Measurements from ENCODE around the gene MALT1. TPM values are rescaled to one million over a fixed set of nuclear protein-coding genes. Genes with fewer than 3 reads are reported as not detected.

Gene MALT1
- total and polyA plus RNA-seq, 2 experiments from 2014 or later = 5.2 to 18.8 TPM

DNA sequence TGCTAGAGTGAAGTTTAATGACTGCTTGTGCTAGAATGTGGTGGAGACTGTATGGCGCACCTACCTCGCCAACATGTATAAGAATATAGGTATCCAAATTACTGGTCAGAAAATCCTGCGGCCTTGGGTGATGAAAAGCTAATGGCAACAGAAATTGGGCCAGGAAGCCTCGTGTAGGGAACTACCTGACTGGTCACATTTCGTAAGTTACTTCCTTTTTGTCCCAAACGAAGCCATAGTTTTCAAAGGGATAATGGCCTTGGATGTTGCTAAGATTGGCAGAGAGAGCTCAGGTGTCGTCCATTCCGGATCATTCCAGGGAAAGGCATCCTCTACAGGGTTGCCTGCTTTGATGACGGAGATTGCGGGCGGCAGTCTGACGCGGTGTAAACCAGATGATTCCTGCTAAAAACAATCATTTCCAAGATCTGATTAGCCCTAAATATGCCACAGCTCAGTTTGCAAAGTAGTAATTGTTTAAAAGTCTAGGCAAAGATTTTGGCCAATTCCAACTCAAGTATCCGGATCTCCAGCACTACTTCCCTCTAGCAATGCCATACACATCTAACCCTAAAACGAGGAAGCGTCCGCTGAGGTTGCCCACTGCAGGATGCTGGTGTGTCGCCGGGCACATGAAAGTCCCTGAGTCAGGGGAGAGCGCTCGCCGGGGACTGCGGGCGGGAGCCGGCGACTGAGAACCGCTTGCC is 708 bp upstream of the MALT1 start:
- H3K4me3 Mint-ChIP-seq = peak overlapping the region; percentile 80
- Histone ChIP-seq H3K9me2 (ENCODE audit: insufficient read depth) (no peaks in the 10 kb centered on the region), H3K79me2 (replicated peaks; ENCODE audit: insufficient read depth) (peaks cover 32% of the 10 kb centered on the region), H3K27me3 (ENCODE audit: insufficient read depth) (no peaks in the 10 kb centered on the region), H3K36me3 (ENCODE audit: insufficient read depth) (no peaks in the 10 kb centered on the region), H2AFZ (peak overlapping the region; percentile 57), H3K27ac (ENCODE audit: low read depth) (peak overlapping the region; percentile 88), H3K4me1 (ENCODE audit: insufficient read depth) (peaks cover 22% of the 10 kb centered on the region), H4K20me1 (replicated peaks; ENCODE audit: insufficient read depth) (no peaks in the 10 kb centered on the region; the same call in 1 of the 2 replicates), H3K4me3 (peak overlapping the region; percentile 90), H3K4me2 (peak overlapping the region; percentile 81), H3F3A (replicated peaks; ENCODE audit: low read depth) (peaks cover 15% of the 10 kb centered on the region)
- H3K36me3 Mint-ChIP-seq (ENCODE audit: low read depth) = no peaks in the 10 kb centered on the region; the same call in 2 of the 3 replicates
- TF ChIP-seq CTCF (conservative IDR thresholded peaks at IDR 0.05; ENCODE audit: low read depth in 2 of 2) = no peak
- TF ChIP-seq EZH2phosphoT487 (IDR thresholded peaks at IDR 0.05; ENCODE audit: unreplicated experiment) = no peak
- TF ChIP-seq ZNF331 (CRISPR knock-in tag; IDR thresholded peaks at IDR 0.05; ENCODE audit: low read depth) = no peak
- TF ChIP-seq CREB1 (CRISPR knock-in tag; IDR thresholded peaks at IDR 0.05; ENCODE audit: low read depth) = peak; percentile 50; the same call in 1 of the 2 replicates
- no peak for TF ChIP-seq STAT1 (IDR thresholded peaks at IDR 0.05; ENCODE audit: unreplicated experiment)
- no peak for TF ChIP-seq REST (IDR thresholded peaks at IDR 0.05; ENCODE audit: unreplicated experiment)
- no peak for TF ChIP-seq EZH2 (IDR thresholded peaks at IDR 0.05; ENCODE audit: low read depth, unreplicated experiment)
- DNase-seq (ENCODE audit: low spot score) (peak; percentile 59), ATAC-seq (peak; percentile 62)
- H3K9me3 Mint-ChIP-seq = no peaks in the 10 kb centered on the region
- H3K27me3 Mint-ChIP-seq (ENCODE audit: insufficient read depth, low read depth, poor library complexity) = peaks cover 9% of the 10 kb centered on the region
- peaks cover 21% of the 10 kb centered on the region for H3K4me1 Mint-ChIP-seq
- H3K27ac Mint-ChIP-seq = peak overlapping the region; percentile 94
